Neural crest cell (in vitro differentiated cells): Measurements from ENCODE around the gene SLC9A7. TPM values are rescaled to one million over a fixed set of nuclear protein-coding genes. Genes with fewer than 3 reads are reported as not detected.

ENCODE experiments used
- DNase-seq: peaks from one replicate; pipeline ENCODE4 v3.0.0; 2021; ENCODE audit warnings: low read depth, mixed read lengths, low spot score
- H3K27ac Mint-ChIP-seq: one replicate; pipeline ENCODE4 v1.8.0; 2021; ENCODE audit warnings: mild to moderate bottlenecking, mixed read lengths; ENCODE audit not compliant: unreplicated experiment
- H3K27me3 Mint-ChIP-seq: 2 replicates; pipeline ENCODE4 v1.8.0; 2021; ENCODE audit warnings: low read depth, mild to moderate bottlenecking, mixed read lengths
- H3K36me3 Mint-ChIP-seq: 2 replicates; pipeline ENCODE4 v1.8.0; 2021; ENCODE audit warnings: low read depth, mild to moderate bottlenecking, mixed read lengths
- H3K4me1 Mint-ChIP-seq: 2 replicates; pipeline ENCODE4 v1.8.0; 2021; ENCODE audit warnings: mixed read lengths
- H3K4me3 Mint-ChIP-seq: one replicate; pipeline ENCODE4 v1.8.0; 2021; ENCODE audit warnings: mild to moderate bottlenecking, mixed read lengths
- H3K9me3 Mint-ChIP-seq: 2 replicates; pipeline ENCODE4 v1.8.0; 2021; ENCODE audit warnings: mixed read lengths
- CTCF ChIP-seq: fragments of 200-600 bp; sonication (generic); conservative IDR thresholded peaks from 2 replicates; pipeline ENCODE4 v1.5.0; 2021; ENCODE audit warnings: antibody characterized with exemption, mild to moderate bottlenecking
- total RNA-seq: library from RNA; stranded (reverse); gene quantifications from 2 replicates; pipeline ENCODE4 v1.2.1, GENCODE V29; 2021

SLC9A7 gene
- total RNA-seq, 1 donor from 2014 or later: 4.3 TPM

GRCh38 chrX:46686003-46686645, 72.8 kb downstream of the SLC9A7 start:
- H3K27ac Mint-ChIP-seq: no peak overlapping the region
- H3K4me1 Mint-ChIP-seq: no peaks in the 10 kb centered on the region
- DNase-seq: peak; percentile 22
- no peaks in the 10 kb centered on the region for H3K36me3 Mint-ChIP-seq
- TF ChIP-seq CTCF: peak; percentile 69
- no peak overlapping the region for H3K4me3 Mint-ChIP-seq
- H3K27me3 Mint-ChIP-seq: no peaks in the 10 kb centered on the region
- no peaks in the 10 kb centered on the region for H3K9me3 Mint-ChIP-seq

GRCh38 chrX:46683048-46683447, 75.9 kb downstream of the SLC9A7 start:
- Mint-ChIP-seq H3K36me3 (no peaks in the 10 kb centered on the region), H3K27me3 (no peaks in the 10 kb centered on the region)

GRCh38 chrX:46681849-46682248, 77.1 kb downstream of the SLC9A7 start:
- DNase-seq: no peak
- Mint-ChIP-seq H3K4me3 (no peak overlapping the region), H3K36me3 (no peaks in the 10 kb centered on the region), H3K27me3 (no peaks in the 10 kb centered on the region), H3K27ac (no peak overlapping the region), H3K4me1 (no peaks in the 10 kb centered on the region), H3K9me3 (peaks cover 3% of the 10 kb centered on the region)
- no peak for TF ChIP-seq CTCF

More at GRCh38 chrX:46683048-46683447, 75.9 kb downstream of the SLC9A7 start:
- no peak overlapping the region for H3K4me3 Mint-ChIP-seq
- TF ChIP-seq CTCF: no peak
- no peak overlapping the region for H3K27ac Mint-ChIP-seq
- no peak for DNase-seq
- H3K4me1 Mint-ChIP-seq: no peaks in the 10 kb centered on the region
- H3K9me3 Mint-ChIP-seq: peaks cover 3% of the 10 kb centered on the region

GRCh38 chrX:46678232-46678631, 80.7 kb downstream of the SLC9A7 start:
- Mint-ChIP-seq H3K4me1 (no peaks in the 10 kb centered on the region), H3K4me3 (no peak overlapping the region), H3K9me3 (peaks cover 3% of the 10 kb centered on the region), H3K27ac (no peak overlapping the region), H3K36me3 (no peaks in the 10 kb centered on the region), H3K27me3 (no peaks in the 10 kb centered on the region)
- TF ChIP-seq CTCF: no peak
- no peak for DNase-seq

GRCh38 chrX:46676399-46677356, 82.2 kb downstream of the SLC9A7 start:
- peaks cover 3% of the 10 kb centered on the region for H3K36me3 Mint-ChIP-seq
- H3K27me3 Mint-ChIP-seq: no peaks in the 10 kb centered on the region
- H3K4me1 Mint-ChIP-seq: no peaks in the 10 kb centered on the region
- peaks cover 3% of the 10 kb centered on the region for H3K9me3 Mint-ChIP-seq
- H3K4me3 Mint-ChIP-seq: no peak overlapping the region
- no peak for DNase-seq
- TF ChIP-seq CTCF: no peak
- H3K27ac Mint-ChIP-seq: no peak overlapping the region
